Stimulated activated CD8-positive, alpha-beta memory T cell treated with anti-CD3 and anti-CD28 coated beads, Interleukin-7, amount 100 ng/mL, for 24 hours (primary cell): Measurements from ENCODE around the gene EFCAB6.
"Not testable (repeated sequence)": the region's sequence is repeated elsewhere in the genome, so short reads cannot be mapped to it uniquely, and the experiment has no call there.

Experiments used
- DNase-seq: peaks from one replicate; pipeline ENCODE4 v3.0.0-alpha.2; 2020; ENCODE audit warnings: low read depth

EFCAB6 gene

DNA sequence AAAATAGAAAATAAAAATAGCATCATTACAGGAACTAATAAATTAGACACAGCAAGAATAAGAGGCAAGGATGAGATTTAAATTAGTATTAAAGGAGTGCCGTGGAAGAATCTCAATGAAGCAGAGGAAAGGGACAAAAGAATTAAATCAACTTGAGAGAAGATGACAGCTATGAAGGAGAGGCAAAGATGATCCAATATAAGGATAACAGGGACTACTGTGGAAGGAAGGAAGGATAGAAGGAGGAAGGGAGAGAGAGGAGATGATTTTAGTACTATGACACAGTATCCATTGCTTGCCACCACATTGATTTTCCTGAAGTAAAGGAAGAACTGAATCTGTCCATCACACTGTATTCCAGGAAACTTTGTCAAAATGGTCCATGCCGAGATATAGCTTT is 98.0 kb downstream of the EFCAB6 start:
- DNase-seq = no peak

GRCh38 chr22:43711681-43712080 is 100.4 kb downstream of the EFCAB6 start:
- no peak for DNase-seq

GRCh38 chr22:43707648-43708047 is 104.5 kb downstream of the EFCAB6 start:
- DNase-seq = no peak

- no peak for DNase-seq
Observed at GRCh38 chr22:43706571-43707328, 105.4 kb downstream of the EFCAB6 start.

DNA sequence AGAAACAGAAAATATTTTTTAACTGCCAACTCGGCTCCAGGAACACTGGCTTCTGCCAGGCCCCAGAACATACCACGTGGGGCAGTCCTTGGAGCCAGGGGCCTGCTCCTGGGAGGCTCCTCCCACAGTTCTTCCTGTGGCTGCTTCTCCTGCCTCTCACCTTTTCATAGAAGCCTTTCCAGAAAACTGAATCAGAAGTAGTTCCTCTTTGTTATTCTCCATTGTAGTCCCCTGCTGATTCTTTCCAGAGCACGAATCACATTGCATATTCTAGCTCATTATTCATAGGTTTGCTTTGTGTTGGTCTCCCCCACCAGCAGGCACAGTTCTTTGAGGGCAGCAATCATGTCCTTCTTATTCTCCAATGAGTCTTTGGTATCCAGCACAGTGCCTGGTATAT is 106.0 kb downstream of the EFCAB6 start:
- no peak for DNase-seq

GRCh38 chr22:43704051-43704450 is 108.1 kb downstream of the EFCAB6 start:
- no peak for DNase-seq

DNA sequence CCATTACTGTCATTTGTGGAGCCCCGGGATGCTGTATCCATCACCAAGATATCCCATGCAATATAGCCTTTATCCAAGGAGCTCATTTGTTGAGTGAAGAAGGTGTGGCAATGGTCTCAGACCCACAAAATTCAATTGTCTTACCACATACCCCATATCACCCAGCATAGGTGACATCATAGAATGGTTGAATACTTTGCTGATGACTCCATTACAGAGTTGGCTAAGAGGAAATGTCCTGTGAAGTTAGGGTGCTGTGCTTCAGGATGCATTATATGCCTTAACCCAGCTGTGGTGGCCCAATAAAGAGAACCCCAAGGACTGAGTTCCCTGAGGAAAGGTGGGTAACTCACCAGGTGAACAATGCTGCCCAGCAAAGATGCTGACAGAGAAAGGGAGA is 113.7 kb downstream of the EFCAB6 start:
- DNase-seq = no peak

- DNase-seq = no peak
Observed at GRCh38 chr22:43697894-43698293, 114.2 kb downstream of the EFCAB6 start.

DNA sequence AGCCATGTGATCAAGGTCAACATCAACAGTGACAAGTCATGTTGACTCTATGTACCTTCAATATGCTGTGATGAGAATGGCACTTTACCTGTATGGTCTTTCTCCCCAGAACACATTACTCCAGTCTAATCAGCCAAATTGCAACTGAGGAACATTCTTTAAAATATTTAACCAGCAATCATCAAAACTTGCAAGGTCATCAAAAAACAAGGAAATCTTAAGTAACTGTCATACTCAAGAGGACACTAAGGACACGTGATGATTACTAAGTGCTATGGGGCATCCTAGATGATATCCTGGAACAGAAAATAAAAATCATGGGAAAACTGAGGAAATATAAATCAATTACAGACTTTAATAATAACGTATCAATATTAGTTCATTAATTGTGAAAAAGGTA is 118.9 kb downstream of the EFCAB6 start:
- no peak for DNase-seq

- no peak for DNase-seq
Observed at GRCh38 chr22:43689356-43689755, 122.7 kb downstream of the EFCAB6 start.

GRCh38 chr22:43682851-43683250 is 129.3 kb downstream of the EFCAB6 start:
- no peak for DNase-seq

DNA sequence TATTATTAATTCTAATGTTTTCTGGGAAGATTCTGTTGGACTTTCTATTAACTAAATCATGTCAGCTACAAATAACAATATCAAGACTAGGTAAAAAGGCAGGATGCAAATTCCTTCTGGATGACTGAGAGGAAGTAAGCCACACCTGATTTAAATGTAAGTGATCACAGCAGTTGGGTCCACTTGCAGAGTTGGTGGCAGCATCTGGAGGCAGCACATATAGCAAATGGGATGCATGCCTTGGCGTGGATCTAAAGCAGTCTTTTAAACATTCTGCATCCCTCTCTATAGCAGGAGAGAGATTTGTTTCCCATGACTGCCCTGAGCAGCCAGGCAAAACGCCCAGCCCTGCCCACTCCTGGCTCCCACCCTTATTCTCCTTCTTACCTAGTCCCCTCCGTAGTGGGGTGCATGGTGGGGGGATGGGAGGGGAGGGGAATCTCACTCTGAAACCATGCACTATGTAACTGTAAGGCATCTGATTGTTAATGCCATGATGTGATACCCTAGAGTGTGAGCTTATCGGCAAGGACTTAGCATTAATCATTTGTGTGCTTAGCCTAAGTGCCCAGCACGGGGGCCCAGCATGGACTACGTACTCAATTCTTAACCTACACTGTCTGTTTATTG is 130.3 kb downstream of the EFCAB6 start:
- DNase-seq = no peak

DNA sequence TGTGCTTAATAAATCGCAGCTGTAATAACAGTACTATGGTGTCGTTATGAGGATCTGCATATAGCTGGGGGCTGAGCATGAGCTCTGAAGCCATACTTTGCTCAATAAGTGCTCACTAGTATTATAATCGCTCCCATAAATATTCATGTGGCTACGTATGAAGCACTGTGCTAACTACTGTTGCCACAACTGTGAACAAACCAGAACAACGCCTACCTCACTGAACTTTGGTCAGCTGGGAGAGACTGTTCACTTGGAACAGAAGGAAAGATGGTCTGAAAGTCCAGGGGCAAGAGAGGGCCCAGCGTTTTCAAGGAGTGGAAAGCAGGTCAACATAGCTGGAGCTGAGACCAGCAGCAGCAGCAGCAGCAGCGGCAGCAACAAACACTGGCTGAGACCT is 141.6 kb downstream of the EFCAB6 start:
- no peak for DNase-seq

GRCh38 chr22:43669190-43669589 is 142.9 kb downstream of the EFCAB6 start:
- DNase-seq = no peak

- no peak for DNase-seq
Observed at GRCh38 chr22:43667656-43668055, 144.4 kb downstream of the EFCAB6 start.

DNA sequence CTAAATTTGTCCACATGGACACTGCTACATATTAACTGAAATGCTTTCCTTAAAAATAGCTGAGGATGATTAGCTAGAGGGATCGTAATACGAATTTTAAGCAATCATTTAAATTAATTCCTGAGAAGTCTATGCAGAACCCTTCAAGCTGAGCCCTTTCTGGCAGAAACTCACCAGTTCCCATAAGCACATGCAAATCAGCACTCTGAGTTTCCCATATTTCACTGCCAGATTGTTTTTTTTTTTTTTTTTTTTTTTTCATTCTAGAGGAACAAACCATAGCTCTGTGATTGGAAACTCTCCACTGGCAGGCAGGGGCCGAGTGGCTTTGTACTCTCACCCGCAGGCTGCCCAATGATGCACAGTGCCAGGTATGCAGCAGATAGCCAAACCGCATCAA is 145.6 kb downstream of the EFCAB6 start:
- no peak for DNase-seq

DNA sequence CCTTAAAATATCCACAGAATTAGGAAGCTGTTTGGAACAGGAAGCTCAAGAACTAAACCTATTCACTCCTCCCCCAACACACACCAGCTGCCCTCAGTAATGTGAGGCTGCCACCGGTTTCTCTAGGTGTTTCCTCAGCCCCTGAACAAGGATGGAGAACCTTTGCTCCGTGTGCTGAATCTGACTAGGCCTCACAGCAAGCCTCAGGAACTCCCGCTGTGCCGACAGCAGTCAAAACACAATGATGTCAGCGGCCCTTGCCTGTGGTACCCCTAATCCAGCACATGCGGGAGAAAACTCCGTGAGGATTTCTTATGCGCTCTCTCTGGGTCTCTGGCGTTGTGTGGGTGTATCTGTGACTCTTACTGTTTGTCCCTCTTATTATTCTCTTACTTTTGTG is 153.3 kb downstream of the EFCAB6 start:
- DNase-seq = no peak

- DNase-seq = not testable (repeated sequence)
Observed at GRCh38 chr22:43656581-43656980, 155.5 kb downstream of the EFCAB6 start.

DNA sequence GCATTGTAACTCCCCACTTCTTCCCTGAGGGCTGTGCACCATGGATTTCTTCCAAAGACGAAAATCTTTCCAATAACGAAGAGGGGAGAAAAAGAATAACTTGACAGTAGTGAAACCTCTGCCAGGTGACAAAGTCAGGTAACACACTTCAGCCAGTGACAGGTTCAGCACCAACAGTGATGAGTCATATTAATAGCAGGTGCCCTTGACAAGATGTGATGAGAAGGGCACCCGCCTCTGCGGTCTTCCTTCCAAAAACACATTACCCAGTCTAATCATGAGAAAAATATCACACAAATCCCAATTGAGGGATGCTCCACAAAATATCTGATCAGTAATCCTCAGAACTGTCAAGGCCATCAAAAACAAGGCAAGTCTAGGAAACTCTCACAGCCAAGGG is 157.8 kb downstream of the EFCAB6 start:
- DNase-seq = no peak

DNA sequence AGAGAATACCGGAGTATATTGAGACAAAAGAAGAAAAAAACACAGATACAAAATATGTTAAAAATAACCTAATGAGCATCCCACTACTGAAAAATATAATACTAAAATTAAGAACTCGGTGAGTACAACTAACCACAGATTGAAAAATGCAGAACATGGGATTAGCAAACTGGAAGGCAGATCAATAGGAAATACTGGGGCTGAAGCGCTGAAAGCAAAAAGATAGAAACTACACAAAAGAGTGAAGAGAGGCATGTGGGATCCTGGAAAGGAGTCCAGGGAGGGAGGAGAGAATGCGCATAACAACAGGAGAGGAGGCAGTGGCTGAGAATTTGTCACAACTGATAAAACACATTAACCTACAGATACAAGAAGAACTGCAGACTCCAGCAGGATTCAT is 159.3 kb downstream of the EFCAB6 start:
- DNase-seq = no peak

GRCh38 chr22:43643387-43643786 is 168.7 kb downstream of the EFCAB6 start:
- no peak for DNase-seq

- DNase-seq = no peak
Observed at GRCh38 chr22:43642319-43643206, 169.5 kb downstream of the EFCAB6 start.
